ENCODE measurements around the gene HDAC5. TPM values are rescaled to one million over a fixed set of nuclear protein-coding genes. Genes with fewer than 3 reads are reported as not detected.

HDAC5 gene
- total RNA-seq, 1 experiment from 2014 or later: 16.9 TPM

GRCh38 chr17:44091200-44091997 lies 32.0 kb downstream of the HDAC5 start:
- peaks cover 36% of the 10 kb centered on the region for H3K4me1 ChIP-seq (ENCODE audit: insufficient read depth, low read length, poor library complexity, severe bottlenecking)
- BruUV-seq (replicated peaks): no TSS peak
- no peaks in the 10 kb centered on the region for H3K9me3 ChIP-seq (ENCODE audit: low read depth, low read length, poor library complexity, severe bottlenecking)
- H3K36me3 ChIP-seq (ENCODE audit: insufficient read depth, low read length, poor library complexity, severe bottlenecking): peaks cover 3% of the 10 kb centered on the region
- no peak overlapping the region for H3K4me3 ChIP-seq (ENCODE audit: low read depth, low read length, poor library complexity, severe bottlenecking)
- ChIA-PET POLR2A (ENCODE audit: low non-redundant PET) (no interaction called here), CTCF (no interaction called here)
- TF ChIP-seq CTCF (conservative IDR thresholded peaks at IDR 0.05; ENCODE audit: low read depth, low read length) (no peak), EZH2 (IDR thresholded peaks at IDR 0.05; ENCODE audit: borderline replicate concordance, low read depth, low read length, poor library complexity, severe bottlenecking) (no peak)
- DNase-seq (ENCODE audit: low spot score): no peak
- intact Hi-C loops (cut with micrococcal nuclease; ENCODE audit: unreplicated experiment): no loop called here
- H3K27me3 ChIP-seq (replicated peaks; ENCODE audit: insufficient read depth, low read depth, low read length, poor library complexity): no peaks in the 10 kb centered on the region
- H3K27ac ChIP-seq (ENCODE audit: low read depth, low read length, poor library complexity, severe bottlenecking): no peak overlapping the region

GRCh38 chr17:44088254-44088653 lies 35.2 kb downstream of the HDAC5 start:
- POLR2A ChIA-PET (ENCODE audit: low non-redundant PET): no interaction called here
- Histone ChIP-seq H3K27ac (ENCODE audit: low read depth, low read length, poor library complexity, severe bottlenecking) (no peak overlapping the region), H3K4me3 (ENCODE audit: low read depth, low read length, poor library complexity, severe bottlenecking) (no peak overlapping the region), H3K4me1 (ENCODE audit: insufficient read depth, low read length, poor library complexity, severe bottlenecking) (peaks cover 19% of the 10 kb centered on the region), H3K36me3 (ENCODE audit: insufficient read depth, low read length, poor library complexity, severe bottlenecking) (peaks cover 6% of the 10 kb centered on the region), H3K9me3 (ENCODE audit: low read depth, low read length, poor library complexity, severe bottlenecking) (no peaks in the 10 kb centered on the region), H3K27me3 (replicated peaks; ENCODE audit: insufficient read depth, low read depth, low read length, poor library complexity) (no peaks in the 10 kb centered on the region)
- TF ChIP-seq CTCF (conservative IDR thresholded peaks at IDR 0.05; ENCODE audit: low read depth, low read length) (no peak), EZH2 (IDR thresholded peaks at IDR 0.05; ENCODE audit: borderline replicate concordance, low read depth, low read length, poor library complexity, severe bottlenecking) (no peak)
- BruUV-seq (replicated peaks): no TSS peak
- DNase-seq (ENCODE audit: low spot score): no peak
- intact Hi-C loops (cut with micrococcal nuclease; ENCODE audit: unreplicated experiment): no loop called here
- CTCF ChIA-PET: no interaction called here

GRCh38 chr17:44087319-44087718 lies 36.1 kb downstream of the HDAC5 start:
- peak overlapping the region; percentile 50 for H3K27ac ChIP-seq (ENCODE audit: low read depth, low read length, poor library complexity, severe bottlenecking)

More at GRCh38 chr17:44087319-44087718, 36.1 kb downstream of the HDAC5 start:
- no peaks in the 10 kb centered on the region for H3K27me3 ChIP-seq (replicated peaks; ENCODE audit: insufficient read depth, low read depth, low read length, poor library complexity)
- ChIA-PET CTCF (interaction anchor here (0.7 kb wide), 1 partner anchor 24 kb away, joined by 3 read pairs; no protein-coding TSS in a partner anchor), POLR2A (ENCODE audit: low non-redundant PET) (no interaction called here)
- peaks cover 6% of the 10 kb centered on the region for H3K36me3 ChIP-seq (ENCODE audit: insufficient read depth, low read length, poor library complexity, severe bottlenecking)
- no TSS peak for BruUV-seq (replicated peaks)
- H3K4me3 ChIP-seq (ENCODE audit: low read depth, low read length, poor library complexity, severe bottlenecking): no peak overlapping the region
- no peaks in the 10 kb centered on the region for H3K9me3 ChIP-seq (ENCODE audit: low read depth, low read length, poor library complexity, severe bottlenecking)
- intact Hi-C loops (cut with micrococcal nuclease; ENCODE audit: unreplicated experiment): no loop called here
- TF ChIP-seq EZH2 (IDR thresholded peaks at IDR 0.05; ENCODE audit: borderline replicate concordance, low read depth, low read length, poor library complexity, severe bottlenecking) (no peak), CTCF (conservative IDR thresholded peaks at IDR 0.05; ENCODE audit: low read depth, low read length) (no peak)
- DNase-seq (ENCODE audit: low spot score): no peak
- peaks cover 18% of the 10 kb centered on the region for H3K4me1 ChIP-seq (ENCODE audit: insufficient read depth, low read length, poor library complexity, severe bottlenecking)
